SK-N-SH treated with all-trans-retinoic acid at 6 μM for 48 hours (cell line): Measurements from ENCODE around the gene PMAIP1.

ENCODE experiments used
- BACH2 ChIP-seq: fragments of 250-450 bp; sonication (Bioruptor Pico); IDR thresholded peaks from 2 replicates; pipeline ENCODE4 v1.9.0; 2021; ENCODE audit warnings: mild to moderate bottlenecking, borderline replicate concordance
- CSDC2 ChIP-seq: fragments of 250-450 bp; sonication (Bioruptor Pico); IDR thresholded peaks from 2 replicates; pipeline ENCODE4 v1.5.0; 2020; ENCODE audit warnings: mild to moderate bottlenecking, moderate library complexity
- GLIS3 ChIP-seq: fragments of 250-450 bp; sonication (Bioruptor Pico); IDR thresholded peaks from 2 replicates; pipeline ENCODE4 v1.5.0; 2020; ENCODE audit warnings: mild to moderate bottlenecking, moderate library complexity
- ISL1 ChIP-seq: fragments of 250-450 bp; sonication (Bioruptor Pico); IDR thresholded peaks from 2 replicates; pipeline ENCODE4 v2.1.2; 2022; ENCODE audit warnings: mild to moderate bottlenecking, moderate library complexity
- TCF4 ChIP-seq: fragments of 250-450 bp; sonication (Bioruptor Pico); IDR thresholded peaks from 2 replicates; pipeline ENCODE4 v1.8.0; 2021; ENCODE audit warnings: mild to moderate bottlenecking, moderate library complexity, borderline replicate concordance
- ZNF8 ChIP-seq: fragments of 450-650 bp; formaldehyde crosslinking; IDR thresholded peaks from 2 replicates; pipeline ENCODE4 v1.5.0; 2020; ENCODE audit warnings: mild to moderate bottlenecking, moderate library complexity
- TF ChIP-seq, protein P1 (sequence below): fragments of 250-450 bp; sonication (Bioruptor Pico); IDR thresholded peaks from 2 replicates; pipeline ENCODE4 v1.5.1; 2021; ENCODE audit warnings: mild to moderate bottlenecking, moderate library complexity
- TF ChIP-seq, protein P2 (sequence below): fragments of 250-450 bp; sonication (Bioruptor Pico); IDR thresholded peaks from 2 replicates; pipeline ENCODE4 v1.8.0; 2020; ENCODE audit warnings: mild to moderate bottlenecking, moderate library complexity, borderline replicate concordance
- TF ChIP-seq, protein P3 (sequence below): fragments of 250-450 bp; sonication (Bioruptor Pico); IDR thresholded peaks from 2 replicates; pipeline ENCODE4 v1.5.1; 2020; ENCODE audit warnings: low read depth, mild to moderate bottlenecking, moderate library complexity

DNA sequence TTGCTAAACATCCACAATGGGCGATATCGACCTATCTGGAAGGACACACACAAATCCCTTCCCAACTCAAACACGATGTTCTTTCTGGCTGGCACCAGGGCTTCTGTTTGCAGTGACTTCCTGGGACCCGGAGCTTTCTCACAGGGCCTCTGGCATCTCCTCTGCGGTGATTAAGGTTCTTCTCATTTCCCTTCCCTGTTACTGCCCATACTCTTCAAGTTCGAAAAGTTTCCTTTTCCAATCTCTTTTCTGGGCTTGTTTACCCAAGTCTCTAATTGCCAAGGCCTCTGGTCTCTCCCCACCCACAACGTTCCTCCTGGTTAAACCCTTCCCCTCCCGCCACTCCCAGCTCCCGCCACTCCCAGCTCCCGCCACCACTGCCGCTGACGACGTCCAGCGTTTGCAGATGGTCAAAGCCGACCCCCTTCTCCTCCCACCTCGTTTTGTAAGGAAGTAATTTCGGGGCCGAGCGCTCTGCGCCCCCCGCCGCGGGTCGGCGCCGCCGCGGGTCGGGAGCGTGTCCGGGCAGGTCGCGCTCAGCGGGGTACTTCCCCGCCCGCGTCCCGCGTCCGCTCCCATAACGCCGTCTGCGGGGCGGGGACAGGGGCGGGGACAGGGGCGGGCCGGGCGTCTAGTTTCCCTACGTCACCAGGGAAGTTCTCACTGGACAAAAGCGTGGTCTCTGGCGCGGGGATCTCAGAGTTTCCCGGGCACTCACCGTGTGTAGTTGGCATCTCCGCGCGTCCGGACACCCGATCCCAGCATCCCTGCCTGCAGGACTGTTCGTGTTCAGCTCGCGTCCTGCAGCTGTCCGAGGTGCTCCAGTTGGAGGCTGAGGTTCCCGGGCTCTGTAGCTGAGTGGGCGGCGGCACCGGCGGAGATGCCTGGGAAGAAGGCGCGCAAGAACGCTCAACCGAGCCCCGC lies at the start of gene PMAIP1:
- TF ChIP-seq CSDC2 (CRISPR knock-in tag) (no peak), ISL1 (CRISPR knock-in tag) (no peak), TCF4 (no peak), BACH2 (CRISPR knock-in tag) (no peak), ZNF8 (CRISPR knock-in tag) (no peak), GLIS3 (no peak)
- TF ChIP-seq, protein P1, sequence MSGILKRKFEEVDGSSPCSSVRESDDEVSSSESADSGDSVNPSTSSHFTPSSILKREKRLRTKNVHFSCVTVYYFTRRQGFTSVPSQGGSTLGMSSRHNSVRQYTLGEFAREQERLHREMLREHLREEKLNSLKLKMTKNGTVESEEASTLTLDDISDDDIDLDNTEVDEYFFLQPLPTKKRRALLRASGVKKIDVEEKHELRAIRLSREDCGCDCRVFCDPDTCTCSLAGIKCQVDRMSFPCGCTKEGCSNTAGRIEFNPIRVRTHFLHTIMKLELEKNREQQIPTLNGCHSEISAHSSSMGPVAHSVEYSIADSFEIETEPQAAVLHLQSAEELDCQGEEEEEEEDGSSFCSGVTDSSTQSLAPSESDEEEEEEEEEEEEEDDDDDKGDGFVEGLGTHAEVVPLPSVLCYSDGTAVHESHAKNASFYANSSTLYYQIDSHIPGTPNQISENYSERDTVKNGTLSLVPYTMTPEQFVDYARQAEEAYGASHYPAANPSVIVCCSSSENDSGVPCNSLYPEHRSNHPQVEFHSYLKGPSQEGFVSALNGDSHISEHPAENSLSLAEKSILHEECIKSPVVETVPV (CRISPR knock-in tag), result no peak
- TF ChIP-seq, protein P2, sequence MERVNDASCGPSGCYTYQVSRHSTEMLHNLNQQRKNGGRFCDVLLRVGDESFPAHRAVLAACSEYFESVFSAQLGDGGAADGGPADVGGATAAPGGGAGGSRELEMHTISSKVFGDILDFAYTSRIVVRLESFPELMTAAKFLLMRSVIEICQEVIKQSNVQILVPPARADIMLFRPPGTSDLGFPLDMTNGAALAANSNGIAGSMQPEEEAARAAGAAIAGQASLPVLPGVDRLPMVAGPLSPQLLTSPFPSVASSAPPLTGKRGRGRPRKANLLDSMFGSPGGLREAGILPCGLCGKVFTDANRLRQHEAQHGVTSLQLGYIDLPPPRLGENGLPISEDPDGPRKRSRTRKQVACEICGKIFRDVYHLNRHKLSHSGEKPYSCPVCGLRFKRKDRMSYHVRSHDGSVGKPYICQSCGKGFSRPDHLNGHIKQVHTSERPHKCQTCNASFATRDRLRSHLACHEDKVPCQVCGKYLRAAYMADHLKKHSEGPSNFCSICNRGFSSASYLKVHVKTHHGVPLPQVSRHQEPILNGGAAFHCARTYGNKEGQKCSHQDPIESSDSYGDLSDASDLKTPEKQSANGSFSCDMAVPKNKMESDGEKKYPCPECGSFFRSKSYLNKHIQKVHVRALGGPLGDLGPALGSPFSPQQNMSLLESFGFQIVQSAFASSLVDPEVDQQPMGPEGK (CRISPR knock-in tag), result no peak
- TF ChIP-seq, protein P3, sequence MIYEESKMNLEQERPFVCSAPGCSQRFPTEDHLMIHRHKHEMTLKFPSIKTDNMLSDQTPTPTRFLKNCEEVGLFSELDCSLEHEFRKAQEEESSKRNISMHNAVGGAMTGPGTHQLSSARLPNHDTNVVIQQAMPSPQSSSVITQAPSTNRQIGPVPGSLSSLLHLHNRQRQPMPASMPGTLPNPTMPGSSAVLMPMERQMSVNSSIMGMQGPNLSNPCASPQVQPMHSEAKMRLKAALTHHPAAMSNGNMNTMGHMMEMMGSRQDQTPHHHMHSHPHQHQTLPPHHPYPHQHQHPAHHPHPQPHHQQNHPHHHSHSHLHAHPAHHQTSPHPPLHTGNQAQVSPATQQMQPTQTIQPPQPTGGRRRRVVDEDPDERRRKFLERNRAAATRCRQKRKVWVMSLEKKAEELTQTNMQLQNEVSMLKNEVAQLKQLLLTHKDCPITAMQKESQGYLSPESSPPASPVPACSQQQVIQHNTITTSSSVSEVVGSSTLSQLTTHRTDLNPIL, result no peak
